Measurements from ENCODE around the gene KRT12. TPM values are rescaled to one million over a fixed set of nuclear protein-coding genes. Genes with fewer than 3 reads are reported as not detected.

Gene KRT12
- total and polyA plus RNA-seq, 9 of the 15 experiments (the other 6 are each of a cell fraction or from before 2014, with no cell fraction given): 0.18 to 7.0 (median 2.2) TPM

GRCh38 chr17:40818733-40819527 lies 48.1 kb downstream of the KRT12 start (continued):
- TF ChIP-seq GTF3C2 (IDR thresholded peaks at IDR 0.05; ENCODE audit: borderline replicate concordance, extremely low read depth, insufficient read length): no peak
- no peak for TF ChIP-seq U2AF1 (optimal IDR thresholded peaks at IDR 0.05; ENCODE audit: low read depth, low read length)
- no peak for TF ChIP-seq ZNF766 (CRISPR knock-in tag; conservative IDR thresholded peaks at IDR 0.05)
- no peak for TF ChIP-seq HNRNPH1 (optimal IDR thresholded peaks at IDR 0.05; ENCODE audit: low read depth, low read length)
- TF ChIP-seq PTRF (tag; IDR thresholded peaks at IDR 0.05): 0 out of 2 replicates have a peak, but pooled peaks have one; percentile 48
- TF ChIP-seq TRIM24 (IDR thresholded peaks at IDR 0.05): no peak
- TF ChIP-seq PPARD (CRISPR knock-in tag; IDR thresholded peaks at IDR 0.05): no peak
- TF ChIP-seq SMAD3 (CRISPR knock-in tag; conservative IDR thresholded peaks at IDR 0.05): no peak
- peak; percentile 43; the same call in 1 of the 2 replicates for TF ChIP-seq ESRRA (IDR thresholded peaks at IDR 0.05; ENCODE audit: borderline replicate concordance, low read depth)
- no peak for TF ChIP-seq ZEB2 (IDR thresholded peaks at IDR 0.05)
- TF ChIP-seq JUND (IDR thresholded peaks at IDR 0.05; ENCODE audit: borderline replicate concordance, low read depth, low read length): peak; percentile 76
- peak; percentile 76 for TF ChIP-seq JUND (tag; IDR thresholded peaks at IDR 0.05; ENCODE audit: borderline replicate concordance, low read depth, low read length)
- no peak for TF ChIP-seq ZNF518B (CRISPR knock-in tag; IDR thresholded peaks at IDR 0.05)
- TF ChIP-seq SMARCB1 (IDR thresholded peaks at IDR 0.05; ENCODE audit: insufficient read length, low read depth): no peak
- 0 out of 2 replicates have a peak, but pooled peaks have one; percentile 35 for TF ChIP-seq ARID1B (IDR thresholded peaks at IDR 0.05)
- TF ChIP-seq THAP12 (CRISPR knock-in tag; IDR thresholded peaks at IDR 0.05): peak; percentile 58; the same call in 1 of the 2 replicates
- no peak for TF ChIP-seq ZNF740 (CRISPR knock-in tag; IDR thresholded peaks at IDR 0.05)
- no peak for TF ChIP-seq ZNF740 (tag; IDR thresholded peaks at IDR 0.05)
